Endothelial cell of umbilical vein (primary cell): ENCODE data around the gene ACVRL1. TPM values are rescaled to one million over a fixed set of nuclear protein-coding genes. Genes with fewer than 3 reads are reported as not detected.

Experiments
- BruUV-seq: library from RNA; stranded (reverse); fragments of 400-500 nt; replicated peaks from 2 replicates; lab custom pipeline; 2021; lab: Mats Ljungman, UMichigan
- CTCF ChIA-PET: fragments of 300-600, 350-600 bp; sonication (Branson Sonifier 250); formaldehyde crosslinking; loops from one replicate; lab custom pipeline; 2021; ENCODE audit warnings: antibody characterized with exemption, inconsistent platforms; lab: Charles Lee
- POLR2A ChIA-PET: fragments of 300-600, 350-600 bp; sonication (Branson Sonifier 250); formaldehyde crosslinking; loops from one replicate; lab custom pipeline; 2021; ENCODE audit warnings: antibody characterized with exemption, inconsistent platforms; lab: Charles Lee
- DNase-seq: peaks from one replicate; pipeline ENCODE4 v3.0.0-alpha.2; 2011; ENCODE audit warnings: low read depth, low spot score
- FAIRE-seq: peaks from 2 replicates; lab custom pipeline; 2011; peaks lifted over from hg19 to GRCh38; lab: Jason Lieb, UNC
- H2AFZ ChIP-seq: 2 replicates; pipeline ENCODE4 v1.6.0; 2012; ENCODE audit warnings: low read depth, low read length, control low read depth, inconsistent platforms
- H3K27ac ChIP-seq: 2 replicates; pipeline ENCODE4 v1.5.1; 2011; ENCODE audit warnings: low read depth, mild to moderate bottlenecking, control low read depth, low read length, moderate library complexity; ENCODE audit not compliant: insufficient read depth
- H3K27me3 ChIP-seq, 2 experiments: 2 replicates each; pipeline versions ENCODE4 v1.6.0 to v1.6.1; 2011; ENCODE audit warnings: low read length in 2 of 2, mixed read lengths in 1 of 2; ENCODE audit not compliant: control insufficient read depth in 2 of 2, insufficient read depth in 2 of 2
- H3K36me3 ChIP-seq, 2 experiments: 2 replicates in 1 of 2; 3 replicates in 1 of 2; pipeline ENCODE4 v1.5.1; 2011; ENCODE audit warnings: low read length in 2 of 2, mild to moderate bottlenecking in 1 of 2, moderate library complexity in 1 of 2; ENCODE audit not compliant: control insufficient read depth in 2 of 2, insufficient read depth in 2 of 2; ENCODE audit errors: extremely low read depth in 1 of 2
- H3K4me1 ChIP-seq: 3 replicates; pipeline ENCODE4 v1.5.1; 2011; ENCODE audit warnings: mild to moderate bottlenecking, low read length; ENCODE audit not compliant: control insufficient read depth, insufficient read depth; ENCODE audit errors: extremely low read depth
- H3K4me2 ChIP-seq: 2 replicates; pipeline ENCODE4 v1.6.1; 2011; ENCODE audit warnings: low read length, control low read depth, mixed read lengths; ENCODE audit not compliant: insufficient read depth
- H3K4me3 ChIP-seq, 3 experiments: fragments of 200-600 bp in 1 of 3; sonication (generic), shearing (Covaris generic) in 1 of 3; replicated peaks in 1 of 3; 2 replicates each; pipeline ENCODE4 v1.5.1; 2011 to 2016; ENCODE audit warnings: control low read depth in 3 of 3, low read length in 3 of 3, mild to moderate bottlenecking in 2 of 3, inconsistent platforms in 1 of 3, low read depth in 1 of 3, moderate library complexity in 1 of 3; ENCODE audit not compliant: insufficient read depth in 1 of 3
- H3K79me2 ChIP-seq: 2 replicates; pipeline ENCODE4 v1.6.0; 2012; ENCODE audit warnings: low read length, inconsistent platforms; ENCODE audit not compliant: control insufficient read depth, insufficient read depth
- H3K9ac ChIP-seq: replicated peaks from 2 replicates; pipeline ENCODE3; 2011; ENCODE audit warnings: low read length, control low read depth; ENCODE audit not compliant: insufficient read depth; ENCODE audit errors: extremely low read depth
- H3K9me1 ChIP-seq: replicated peaks from 3 replicates; pipeline ENCODE4 v1.6.0; 2011; ENCODE audit warnings: mild to moderate bottlenecking, low read length; ENCODE audit not compliant: control insufficient read depth, insufficient read depth; ENCODE audit errors: extremely low read depth
- H3K9me3 ChIP-seq: replicated peaks from 2 replicates; pipeline ENCODE4 v1.5.1; 2012; ENCODE audit warnings: low read length, inconsistent platforms; ENCODE audit not compliant: control insufficient read depth, insufficient read depth
- H4K20me1 ChIP-seq: replicated peaks from 2 replicates; pipeline ENCODE3; 2011; ENCODE audit warnings: mild to moderate bottlenecking, low read length; ENCODE audit not compliant: control insufficient read depth, insufficient read depth; ENCODE audit errors: extremely low read depth
- FOS ChIP-seq: IDR thresholded peaks from 2 replicates; pipeline ENCODE4 v1.6.1; 2011; ENCODE audit warnings: mild to moderate bottlenecking, low read length, moderate library complexity, borderline replicate concordance; ENCODE audit not compliant: insufficient read depth
- GATA2 ChIP-seq: IDR thresholded peaks from 2 replicates; pipeline ENCODE4 v1.7.0; 2011; ENCODE audit warnings: low read depth, mild to moderate bottlenecking, moderate library complexity, mixed read lengths, low read length; ENCODE audit not compliant: insufficient read length, insufficient read depth
- JUN ChIP-seq: IDR thresholded peaks from 2 replicates; pipeline ENCODE4 v1.6.1; 2011; ENCODE audit warnings: borderline replicate concordance, low read depth; ENCODE audit not compliant: insufficient read length, insufficient read depth
- MYC ChIP-seq: IDR thresholded peaks from one replicate; pipeline ENCODE4 v1.6.1; 2011; ENCODE audit warnings: mild to moderate bottlenecking, low read depth, low read length
- POLR2AphosphoS5 ChIP-seq: IDR thresholded peaks from 2 replicates; pipeline ENCODE4 v1.6.1; 2012; ENCODE audit warnings: low read depth, mild to moderate bottlenecking, control low read depth, low read length, moderate library complexity; ENCODE audit not compliant: insufficient read depth
- dilution Hi-C: fragments of 300-500 bp; cut with MboI; formaldehyde crosslinking; loops from one replicate; pipeline ENCODE4 v1.15.0; 2019; ENCODE audit warnings: low sequenced_read_pairs; ENCODE audit not compliant: extremely low pct_ligation_motif_present
- intact Hi-C: fragments of 100-400 bp; cut with micrococcal nuclease; formaldehyde crosslinking; loops from one replicate; pipeline ENCODE4 v1.10.0; 2022
- polyA plus RNA-seq, 4 experiments: library from polyadenylated mRNA; depleted of rRNA in 3 of 4; stranded (reverse) in 3 of 4; unstranded in 1 of 4; fragments of >200 nt; gene quantifications; 2 replicates each; pipeline versions ENCODE4 v1.2.1 to v1.2.3, GENCODE V29; 2011 to 2012; ENCODE audit warnings: missing spikeins in 1 of 4
- total RNA-seq: library from RNA; stranded (reverse); gene quantifications from 2 replicates; pipeline ENCODE4 v1.2.3, GENCODE V29; 2021
- TF ChIP-seq, protein P1 (sequence below): IDR thresholded peaks from 2 replicates; pipeline ENCODE4 v1.6.1; 2011; ENCODE audit not compliant: insufficient read depth, insufficient read length
- TF ChIP-seq, protein P2 (sequence below), 2 donors: IDR thresholded peaks; 1 replicate in 1 of 2; 2 replicates in 1 of 2; pipeline ENCODE4 v1.5.1; 2011; ENCODE audit warnings: low read length in 2 of 2, mild to moderate bottlenecking in 2 of 2, moderate library complexity in 2 of 2, control low read depth in 1 of 2, inconsistent platforms in 1 of 2, low read depth in 1 of 2; ENCODE audit not compliant: insufficient read depth in 1 of 2; ENCODE audit errors: extremely low read depth in 1 of 2

ACVRL1 gene
- total and polyA plus RNA-seq, 2 donors (not counting 3 experiments of a cell fraction or from before 2014, with no cell fraction given), result 355 to 404 TPM

DNA sequence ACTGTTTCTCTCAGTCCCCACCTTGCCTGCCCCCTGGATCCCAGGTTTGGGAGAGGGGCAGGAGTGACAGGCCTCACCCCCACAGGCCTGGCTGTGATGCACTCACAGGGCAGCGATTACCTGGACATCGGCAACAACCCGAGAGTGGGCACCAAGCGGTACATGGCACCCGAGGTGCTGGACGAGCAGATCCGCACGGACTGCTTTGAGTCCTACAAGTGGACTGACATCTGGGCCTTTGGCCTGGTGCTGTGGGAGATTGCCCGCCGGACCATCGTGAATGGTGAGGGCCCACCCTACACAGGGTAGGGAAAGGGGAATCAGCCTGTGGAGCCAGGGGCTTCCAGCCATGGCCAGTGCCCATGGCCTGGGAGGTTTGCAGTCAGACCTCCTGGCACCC, 8.6 kb downstream of the ACVRL1 start:
- no peaks in the 10 kb centered on the region for H3K27me3 ChIP-seq
- H3K79me2 ChIP-seq, result peaks cover 66% of the 10 kb centered on the region
- H3K9me1 ChIP-seq, result no peaks in the 10 kb centered on the region
- POLR2A ChIA-PET, result no interaction called here
- H3K27ac ChIP-seq, result no peak overlapping the region
- DNase-seq (no peak), FAIRE-seq (no peak)
- H4K20me1 ChIP-seq, result no peaks in the 10 kb centered on the region
- TF ChIP-seq, protein P1, sequence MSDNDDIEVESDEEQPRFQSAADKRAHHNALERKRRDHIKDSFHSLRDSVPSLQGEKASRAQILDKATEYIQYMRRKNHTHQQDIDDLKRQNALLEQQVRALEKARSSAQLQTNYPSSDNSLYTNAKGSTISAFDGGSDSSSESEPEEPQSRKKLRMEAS, result no peak
- TF ChIP-seq JUN (no peak), FOS (no peak)
- H3K9ac ChIP-seq, result no peak overlapping the region
- no peaks in the 10 kb centered on the region for H3K9me3 ChIP-seq
- no TSS peak for BruUV-seq
- dilution Hi-C loops (no loop called here), intact Hi-C loops (no loop called here)
- H3K4me2 ChIP-seq, result no peak overlapping the region
- CTCF ChIA-PET, result interaction anchor here (1.4 to 12.8 kb wide), 3 partner anchors 7 to 29 kb away, joined by 3 to 393 read pairs (median 157); no protein-coding TSS in a partner anchor
- no peak overlapping the region for H3K4me3 ChIP-seq
- H3K4me1 ChIP-seq, result peaks cover 33% of the 10 kb centered on the region
- peaks cover 42 to 57% of the 10 kb centered on the region in 2 experiments for H3K36me3 ChIP-seq
- no peak overlapping the region for H2AFZ ChIP-seq

DNA sequence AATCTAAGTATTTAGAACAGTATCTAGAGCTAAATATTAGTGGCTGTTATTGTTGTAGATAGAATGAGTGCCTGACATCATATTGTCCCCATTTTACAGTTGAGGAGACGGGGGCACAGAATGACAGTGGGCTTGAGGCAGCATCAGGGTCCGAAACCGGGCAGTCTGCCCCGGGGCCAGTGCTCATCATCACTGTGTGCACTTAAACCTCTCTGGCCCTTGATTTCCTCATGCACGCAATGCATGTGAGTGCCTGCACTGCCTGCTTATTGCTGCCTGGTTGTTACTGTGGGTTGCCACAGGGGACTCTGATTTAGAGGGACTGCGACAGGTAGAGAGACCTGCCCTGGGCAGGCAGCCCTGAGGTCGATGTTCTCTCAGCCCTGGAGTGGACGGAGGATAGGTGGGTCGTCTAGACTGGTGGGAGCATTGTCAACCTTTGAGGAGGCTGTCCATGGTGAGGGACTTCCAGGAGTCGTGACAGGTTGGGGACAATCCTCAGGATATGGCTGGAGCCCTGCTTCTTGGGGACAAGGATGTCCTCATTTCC, 9.8 kb downstream of the ACVRL1 start:
- H3K9me3 ChIP-seq, result no peaks in the 10 kb centered on the region
- H3K4me1 ChIP-seq, result peaks cover 25% of the 10 kb centered on the region
- H3K36me3 ChIP-seq, result peaks cover 42 to 62% of the 10 kb centered on the region in 2 experiments
- H3K79me2 ChIP-seq, result peaks cover 57% of the 10 kb centered on the region
- no peak overlapping the region for H3K4me3 ChIP-seq
- BruUV-seq, result no TSS peak
- no peak overlapping the region for H3K4me2 ChIP-seq
- no peak overlapping the region for H3K9ac ChIP-seq
- no peaks in the 10 kb centered on the region for H3K9me1 ChIP-seq
- FAIRE-seq, result no peak
- no peak overlapping the region for H2AFZ ChIP-seq
- POLR2A ChIA-PET, result interaction anchor here (1.2 kb wide), 1 partner anchor 12 kb away, joined by 3 read pairs; no protein-coding TSS in a partner anchor
- H4K20me1 ChIP-seq, result no peaks in the 10 kb centered on the region
- no peak for TF ChIP-seq GATA2
- TF ChIP-seq POLR2AphosphoS5, result no peak
- TF ChIP-seq MYC, result no peak
- TF ChIP-seq, protein P2, sequence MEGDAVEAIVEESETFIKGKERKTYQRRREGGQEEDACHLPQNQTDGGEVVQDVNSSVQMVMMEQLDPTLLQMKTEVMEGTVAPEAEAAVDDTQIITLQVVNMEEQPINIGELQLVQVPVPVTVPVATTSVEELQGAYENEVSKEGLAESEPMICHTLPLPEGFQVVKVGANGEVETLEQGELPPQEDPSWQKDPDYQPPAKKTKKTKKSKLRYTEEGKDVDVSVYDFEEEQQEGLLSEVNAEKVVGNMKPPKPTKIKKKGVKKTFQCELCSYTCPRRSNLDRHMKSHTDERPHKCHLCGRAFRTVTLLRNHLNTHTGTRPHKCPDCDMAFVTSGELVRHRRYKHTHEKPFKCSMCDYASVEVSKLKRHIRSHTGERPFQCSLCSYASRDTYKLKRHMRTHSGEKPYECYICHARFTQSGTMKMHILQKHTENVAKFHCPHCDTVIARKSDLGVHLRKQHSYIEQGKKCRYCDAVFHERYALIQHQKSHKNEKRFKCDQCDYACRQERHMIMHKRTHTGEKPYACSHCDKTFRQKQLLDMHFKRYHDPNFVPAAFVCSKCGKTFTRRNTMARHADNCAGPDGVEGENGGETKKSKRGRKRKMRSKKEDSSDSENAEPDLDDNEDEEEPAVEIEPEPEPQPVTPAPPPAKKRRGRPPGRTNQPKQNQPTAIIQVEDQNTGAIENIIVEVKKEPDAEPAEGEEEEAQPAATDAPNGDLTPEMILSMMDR (IDR thresholded peaks at IDR 0.05; ENCODE audit: extremely low read depth in 1 of 2, insufficient read depth in 1 of 2, low read depth in 1 of 2, low read length in 2 of 2), result no peak
- intact Hi-C loops (no loop called here), dilution Hi-C loops (no loop called here)
- CTCF ChIA-PET, result interaction anchor here (0.8 to 12.8 kb wide), 3 partner anchors 11 to 64 kb away, joined by 3 to 393 read pairs (median 4); no protein-coding TSS in a partner anchor
- DNase-seq, result no peak
- H3K27me3 ChIP-seq, result no peaks in the 10 kb centered on the region
- no peak overlapping the region for H3K27ac ChIP-seq
